GM18511 (cell line): Measurements from ENCODE around the gene DLG2.
A peak's percentile ranks its signal among the peaks of the same experiment; 100 is the strongest.

Source experiments
- ATAC-seq: cut with Tn5 transposase; IDR thresholded peaks from one replicate; pipeline ENCODE4 v1.9.1; 2021; ENCODE audit warnings: mild to moderate bottlenecking, moderate library complexity; ENCODE audit not compliant: unreplicated experiment

Gene DLG2

GRCh38 chr11:84532364-84532763, 1094.8 kb downstream of the DLG2 start:
- ATAC-seq: no peak

GRCh38 chr11:84526250-84526649, 1100.9 kb downstream of the DLG2 start:
- ATAC-seq: no peak

- ATAC-seq: no peak
These were observed 1102.6 kb downstream of the DLG2 start for GRCh38 chr11:84524422-84525051.

- ATAC-seq: no peak
These were observed 1104.8 kb downstream of the DLG2 start for GRCh38 chr11:84522331-84522730.

- no peak for ATAC-seq
These were observed 1108.4 kb downstream of the DLG2 start for GRCh38 chr11:84518631-84519183.

GRCh38 chr11:84514436-84514835, 1112.7 kb downstream of the DLG2 start:
- ATAC-seq: no peak

- ATAC-seq: no peak
These were observed 1123.6 kb downstream of the DLG2 start for GRCh38 chr11:84503503-84503902.

- ATAC-seq: no peak
These were observed 1125.4 kb downstream of the DLG2 start for GRCh38 chr11:84501750-84502149.

- ATAC-seq: no peak
These were observed 1129.1 kb downstream of the DLG2 start for GRCh38 chr11:84497981-84498411.

GRCh38 chr11:84497181-84497580, 1130.0 kb downstream of the DLG2 start:
- ATAC-seq: no peak

GRCh38 chr11:84496122-84496521, 1131.0 kb downstream of the DLG2 start:
- no peak for ATAC-seq

GRCh38 chr11:84480131-84480530, 1147.0 kb downstream of the DLG2 start:
- no peak for ATAC-seq

- no peak for ATAC-seq
These were observed 1150.6 kb downstream of the DLG2 start for GRCh38 chr11:84476581-84476980.

GRCh38 chr11:84471501-84471900, 1155.6 kb downstream of the DLG2 start:
- ATAC-seq: no peak

GRCh38 chr11:84468235-84468634, 1158.9 kb downstream of the DLG2 start:
- ATAC-seq: no peak

GRCh38 chr11:84465040-84465439, 1162.1 kb downstream of the DLG2 start:
- ATAC-seq: no peak

GRCh38 chr11:84455691-84456090, 1171.5 kb downstream of the DLG2 start:
- ATAC-seq: no peak

GRCh38 chr11:84452211-84452610, 1174.9 kb downstream of the DLG2 start:
- no peak for ATAC-seq

GRCh38 chr11:84438565-84438964, 1188.6 kb downstream of the DLG2 start:
- ATAC-seq: no peak

GRCh38 chr11:84437071-84437980, 1189.8 kb downstream of the DLG2 start:
- ATAC-seq: peak; percentile 93

- ATAC-seq: no peak
These were observed 1196.5 kb downstream of the DLG2 start for GRCh38 chr11:84430661-84431060.

GRCh38 chr11:84425673-84426072, 1201.5 kb downstream of the DLG2 start:
- no peak for ATAC-seq
